HCT116 (cell line): ENCODE measurements around the gene PPM1B. TPM values are rescaled to one million over a fixed set of nuclear protein-coding genes. Genes with fewer than 3 reads are reported as not detected.
A peak's percentile ranks its signal among the peaks of the same experiment; 100 is the strongest.

ENCODE experiments used
- ATAC-seq: fragments of 200-7000 bp; cut with Tn5 transposase; 2 replicates; pipeline ENCODE4 v1.9.1; 2020; ENCODE audit warnings: mild to moderate bottlenecking, moderate library complexity
- BruUV-seq: library from RNA; stranded (reverse); fragments of 400-500 nt; replicated peaks from 2 replicates; lab custom pipeline; 2021; lab: Mats Ljungman, UMichigan
- CTCF ChIA-PET: fragments of 300-600 bp; sonication (Branson Sonifier 250); formaldehyde crosslinking; loops from one replicate; lab custom pipeline; 2021; ENCODE audit warnings: antibody characterized with exemption; lab: Charles Lee
- POLR2A ChIA-PET: fragments of 300-600, 350-600 bp; sonication (Branson Sonifier 250); formaldehyde crosslinking; loops from one replicate; lab custom pipeline; 2021; ENCODE audit warnings: antibody characterized with exemption; lab: Charles Lee
- RAD21 ChIA-PET, 2 experiments: fragments of 300-600 bp; sonication (Branson Sonifier 250); formaldehyde crosslinking; loops; one replicate each; lab custom pipeline; 2023; ENCODE audit warnings: low total read pairs in 2 of 2; ENCODE audit not compliant: uncharacterized antibody in 2 of 2, unreplicated experiment in 2 of 2, low non-redundant PET in 1 of 2; lab: Charles Lee
- DNase-seq: peaks from one replicate; pipeline ENCODE4 v3.0.0-alpha.2; 2010; ENCODE audit warnings: low read depth, low spot score
- H2AFZ ChIP-seq: fragments of 200-600 bp; shearing (Covaris generic), sonication (generic); 2 replicates; pipeline ENCODE4 v1.6.1; 2017; ENCODE audit warnings: low read depth, mixed run types, mixed read lengths, antibody characterized with exemption, low read length; ENCODE audit not compliant: poor library complexity, severe bottlenecking
- H3K27ac ChIP-seq: 2 replicates; pipeline ENCODE4 v1.5.1; 2012; ENCODE audit warnings: low read depth, low read length
- H3K27me3 ChIP-seq: fragments of 200-600 bp; sonication (generic); 2 replicates; pipeline ENCODE4 v1.6.1; 2016; ENCODE audit warnings: mixed run types, low read length, mixed read lengths; ENCODE audit not compliant: insufficient read depth
- H3K36me3 ChIP-seq, 2 experiments: fragments of 200-500 bp in 1 of 2; fragments of 200-600 bp in 1 of 2; sonication (Bioruptor generic) in 1 of 2; sonication (generic) in 1 of 2; 2 replicates each; pipeline versions ENCODE4 v1.5.1 to v1.6.1; 2014 to 2016; ENCODE audit warnings: low read length in 2 of 2, inconsistent platforms in 1 of 2, mixed read lengths in 1 of 2, mixed run types in 1 of 2; ENCODE audit not compliant: insufficient read depth in 2 of 2, control insufficient read depth in 1 of 2
- H3K4me1 ChIP-seq, 2 experiments: fragments of 200-600 bp in 1 of 2; sonication (generic) in 1 of 2; 2 replicates each; pipeline versions ENCODE4 v1.5.1 to v1.6.1; 2012 to 2017; ENCODE audit warnings: low read length in 2 of 2, inconsistent platforms in 1 of 2, mild to moderate bottlenecking in 1 of 2, mixed read lengths in 1 of 2, mixed run types in 1 of 2, moderate library complexity in 1 of 2; ENCODE audit not compliant: insufficient read depth in 2 of 2, control insufficient read depth in 1 of 2
- H3K4me2 ChIP-seq: fragments of 200-600 bp; sonication (generic); 2 replicates; pipeline ENCODE4 v1.6.1; 2017; ENCODE audit warnings: mixed run types, low read length, mixed read lengths
- H3K4me3 ChIP-seq, 2 experiments: fragments of 200-600 bp in 1 of 2; sonication (generic) in 1 of 2; replicated peaks in 1 of 2; 2 replicates each; pipeline ENCODE4 v1.5.1; 2011 to 2016; ENCODE audit warnings: low read length in 2 of 2, control low read depth in 1 of 2, low read depth in 1 of 2, mild to moderate bottlenecking in 1 of 2, mixed read lengths in 1 of 2, mixed run types in 1 of 2
- H3K79me2 ChIP-seq: fragments of 200-600 bp; sonication (generic); 2 replicates; pipeline ENCODE4 v1.6.1; 2017; ENCODE audit warnings: mild to moderate bottlenecking, mixed run types, low read length, moderate library complexity, mixed read lengths; ENCODE audit not compliant: insufficient read depth
- H3K9ac ChIP-seq: fragments of 200-600 bp; sonication (generic); 2 replicates; pipeline ENCODE4 v1.6.1; 2016; ENCODE audit warnings: low read length, mixed read lengths
- H3K9me2 ChIP-seq: fragments of 200-600 bp; sonication (generic), shearing (Covaris generic); 2 replicates; pipeline ENCODE4 v1.6.1; 2017; ENCODE audit warnings: mixed run types, mild to moderate bottlenecking, moderate library complexity; ENCODE audit not compliant: insufficient read depth
- H3K9me3 ChIP-seq, 2 experiments: fragments of 200-500 bp in 1 of 2; fragments of 200-600 bp in 1 of 2; sonication (Bioruptor generic) in 1 of 2; sonication (generic) in 1 of 2; 2 replicates each; pipeline ENCODE4 v1.6.1; 2014 to 2017; ENCODE audit warnings: low read length in 2 of 2, mixed read lengths in 2 of 2, inconsistent platforms in 1 of 2, low read depth in 1 of 2, mild to moderate bottlenecking in 1 of 2, mixed run types in 1 of 2, moderate library complexity in 1 of 2; ENCODE audit not compliant: control insufficient read depth in 1 of 2, insufficient read depth in 1 of 2
- H4K20me1 ChIP-seq: fragments of 200-600 bp; sonication (generic), shearing (Covaris generic); 2 replicates; pipeline ENCODE4 v1.6.1; 2017; ENCODE audit warnings: mixed run types, mild to moderate bottlenecking, moderate library complexity; ENCODE audit not compliant: insufficient read depth
- RAD21 ChIP-seq: IDR thresholded peaks from 2 replicates; pipeline ENCODE4 v1.6.1; 2012; ENCODE audit warnings: low read depth, mild to moderate bottlenecking
- ZFX ChIP-seq: fragments of 450-650 bp; IDR thresholded peaks from 2 replicates; pipeline ENCODE4 v1.6.1; 2017
- intact Hi-C: fragments of 100-400 bp; cut with micrococcal nuclease; formaldehyde crosslinking; loops from 2 replicates; pipeline ENCODE4 v1.10.0; 2022
- total RNA-seq: library from RNA; stranded (reverse); gene quantifications from one replicate; pipeline ENCODE4 v1.2.1, GENCODE V29; 2021; ENCODE audit not compliant: unreplicated experiment
- TF ChIP-seq, protein P1 (sequence below), 3 experiments: fragments of 200-600 bp in 1 of 3; sonication (generic) in 1 of 3; IDR thresholded peaks in 2 of 3; conservative IDR thresholded peaks in 1 of 3; 2 replicates each; pipeline ENCODE4 v1.5.1; 2012 to 2017; ENCODE audit warnings: low read depth in 2 of 3, low read length in 2 of 3, antibody characterized with exemption in 1 of 3, borderline replicate concordance in 1 of 3, control low read depth in 1 of 3, mild to moderate bottlenecking in 1 of 3, mixed read lengths in 1 of 3, mixed run types in 1 of 3, moderate library complexity in 1 of 3; ENCODE audit not compliant: insufficient read depth in 1 of 3

PPM1B gene
- total RNA-seq, 1 experiment from 2014 or later: 36.9 TPM

DNA sequence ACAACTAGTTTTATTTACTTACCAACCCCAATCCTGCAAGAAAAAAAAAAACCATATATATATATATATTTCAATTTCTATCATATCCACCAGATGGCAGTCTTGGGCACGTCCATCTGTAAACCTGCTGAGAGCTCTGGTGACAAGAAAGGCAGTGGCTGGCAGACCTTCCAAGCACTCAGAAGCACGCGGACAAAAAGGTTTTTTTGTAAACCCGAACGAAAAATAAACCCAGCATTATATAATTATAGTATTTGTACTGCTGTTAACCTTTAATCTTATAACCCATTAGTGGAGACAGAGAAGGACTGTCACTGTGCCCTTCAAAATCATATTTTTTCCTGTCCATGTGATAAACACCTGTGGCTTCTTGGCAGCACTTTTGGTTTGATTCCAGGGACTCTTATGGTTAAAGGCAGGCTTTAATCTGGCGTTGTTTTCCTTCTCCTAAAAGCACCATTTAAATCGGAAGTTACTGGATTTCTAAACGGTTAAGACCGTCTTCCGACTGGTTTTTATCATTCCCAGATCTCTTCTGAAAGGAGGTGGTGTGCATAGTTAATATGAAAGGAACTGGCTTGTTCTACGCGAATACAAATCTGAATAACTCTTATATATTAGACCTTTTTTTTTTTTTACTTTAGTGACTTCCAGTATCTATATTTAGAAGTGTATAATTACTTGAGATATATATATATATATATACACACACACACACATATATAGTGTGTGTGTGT lies 75.6 kb downstream of the PPM1B start:
- Histone ChIP-seq H3K4me2 (peak overlapping the region; percentile 20; the same call in 1 of the 2 replicates), H3K9me2 (no peaks in the 10 kb centered on the region), H3K79me2 (no peaks in the 10 kb centered on the region), H3K36me3 (no peaks in the 10 kb centered on the region), H3K4me3 (no peak overlapping the region), H3K27me3 (no peaks in the 10 kb centered on the region), H4K20me1 (no peaks in the 10 kb centered on the region), H3K9ac (no peak overlapping the region), H3K9me3 (no peaks in the 10 kb centered on the region), H2AFZ (no peak overlapping the region), H3K27ac (no peak overlapping the region), H3K4me1 (peaks cover 0 to 4% of the 10 kb centered on the region in 2 experiments; a peak in 2 of 4 replicates)
- peak; percentile 44 for DNase-seq
- intact Hi-C loops: loop anchor here (2.0 to 5.0 kb wide), 2 partner anchors 98 to 710 kb away; no protein-coding TSS in a partner anchor
- ChIA-PET POLR2A (interaction anchor here (0.7 kb wide), 1 partner anchor 200 kb away, joined by 3 read pairs; no protein-coding TSS in a partner anchor), CTCF (interaction anchor here (0.5 to 2.9 kb wide), 12 partner anchors 10 to 711 kb away, joined by 3 to 29 read pairs (median 3); no protein-coding TSS in a partner anchor), RAD21 (interaction anchor here (0.5 to 1.0 kb wide), 4 partner anchors 47 to 712 kb away, joined by 3 to 4 read pairs (median 3); no protein-coding TSS in a partner anchor)
- peak; percentile 76 for ATAC-seq
- TF ChIP-seq RAD21 (peak; percentile 55), ZFX (no peak)
- TF ChIP-seq, protein P1, sequence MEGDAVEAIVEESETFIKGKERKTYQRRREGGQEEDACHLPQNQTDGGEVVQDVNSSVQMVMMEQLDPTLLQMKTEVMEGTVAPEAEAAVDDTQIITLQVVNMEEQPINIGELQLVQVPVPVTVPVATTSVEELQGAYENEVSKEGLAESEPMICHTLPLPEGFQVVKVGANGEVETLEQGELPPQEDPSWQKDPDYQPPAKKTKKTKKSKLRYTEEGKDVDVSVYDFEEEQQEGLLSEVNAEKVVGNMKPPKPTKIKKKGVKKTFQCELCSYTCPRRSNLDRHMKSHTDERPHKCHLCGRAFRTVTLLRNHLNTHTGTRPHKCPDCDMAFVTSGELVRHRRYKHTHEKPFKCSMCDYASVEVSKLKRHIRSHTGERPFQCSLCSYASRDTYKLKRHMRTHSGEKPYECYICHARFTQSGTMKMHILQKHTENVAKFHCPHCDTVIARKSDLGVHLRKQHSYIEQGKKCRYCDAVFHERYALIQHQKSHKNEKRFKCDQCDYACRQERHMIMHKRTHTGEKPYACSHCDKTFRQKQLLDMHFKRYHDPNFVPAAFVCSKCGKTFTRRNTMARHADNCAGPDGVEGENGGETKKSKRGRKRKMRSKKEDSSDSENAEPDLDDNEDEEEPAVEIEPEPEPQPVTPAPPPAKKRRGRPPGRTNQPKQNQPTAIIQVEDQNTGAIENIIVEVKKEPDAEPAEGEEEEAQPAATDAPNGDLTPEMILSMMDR (IDR thresholded peaks at IDR 0.05 in 2 of 3, conservative IDR thresholded peaks at IDR 0.05 in 1 of 3; ENCODE audit: borderline replicate concordance in 1 of 3, insufficient read depth in 1 of 3, low read depth in 2 of 3, low read length in 2 of 3): peak; percentile 37 to 69 (median 44); a peak in 4 of 6 replicates
- BruUV-seq: no TSS peak
